Effector memory CD4-positive, alpha-beta T cell (primary cell): ENCODE measurements around the gene IGSF21.
"Not testable (repeated sequence)": the region's sequence is repeated elsewhere in the genome, so short reads cannot be mapped to it uniquely, and the experiment has no call there.

Experiments used
- DNase-seq, 3 donors: peaks; one replicate each; pipeline ENCODE4 v3.0.0-alpha.2; 2020
- H3K27ac ChIP-seq: 2 replicates; pipeline ENCODE4 v1.7.0; 2013; ENCODE audit warnings: mild to moderate bottlenecking, low read length, moderate library complexity; ENCODE audit not compliant: insufficient read depth, poor library complexity, severe bottlenecking
- H3K27me3 ChIP-seq: replicated peaks from 2 replicates; pipeline ENCODE4 v1.7.0; 2013; ENCODE audit warnings: mild to moderate bottlenecking, low read length; ENCODE audit not compliant: insufficient read depth, control insufficient read depth, poor library complexity, severe bottlenecking
- H3K36me3 ChIP-seq: 2 replicates; pipeline ENCODE4 v1.7.0; 2013; ENCODE audit warnings: mild to moderate bottlenecking, low read length, moderate library complexity; ENCODE audit not compliant: control insufficient read depth, insufficient read depth
- H3K4me1 ChIP-seq: 2 replicates; pipeline ENCODE4 v1.7.0; 2013; ENCODE audit warnings: low read length, mild to moderate bottlenecking; ENCODE audit not compliant: control insufficient read depth, insufficient read depth, poor library complexity, severe bottlenecking
- H3K4me3 ChIP-seq: 2 replicates; pipeline ENCODE4 v1.7.0; 2013; ENCODE audit warnings: low read length, low read depth, mild to moderate bottlenecking; ENCODE audit not compliant: insufficient read depth, poor library complexity, severe bottlenecking
- H3K9me3 ChIP-seq: 2 replicates; pipeline ENCODE4 v1.7.0; 2013; ENCODE audit warnings: mild to moderate bottlenecking, low read length, moderate library complexity; ENCODE audit not compliant: control insufficient read depth

IGSF21 gene

GRCh38 chr1:18154430-18155194 is 47.0 kb downstream of the IGSF21 start:
- no peaks in the 10 kb centered on the region for H3K27me3 ChIP-seq
- no peaks in the 10 kb centered on the region for H3K9me3 ChIP-seq
- no peak overlapping the region for H3K27ac ChIP-seq
- H3K4me1 ChIP-seq: no peaks in the 10 kb centered on the region
- H3K36me3 ChIP-seq: no peaks in the 10 kb centered on the region
- H3K4me3 ChIP-seq: no peak overlapping the region
- DNase-seq: no peak

- Histone ChIP-seq H3K27me3 (no peaks in the 10 kb centered on the region), H3K9me3 (no peaks in the 10 kb centered on the region), H3K27ac (no peak overlapping the region), H3K36me3 (no peaks in the 10 kb centered on the region), H3K4me1 (no peaks in the 10 kb centered on the region), H3K4me3 (no peak overlapping the region)
- no peak for DNase-seq
These were observed 48.3 kb downstream of the IGSF21 start for GRCh38 chr1:18155881-18156385.

GRCh38 chr1:18157352-18157751 is 49.8 kb downstream of the IGSF21 start:
- Histone ChIP-seq H3K9me3 (no peaks in the 10 kb centered on the region), H3K4me3 (no peak overlapping the region), H3K36me3 (no peaks in the 10 kb centered on the region), H3K27ac (no peak overlapping the region), H3K27me3 (no peaks in the 10 kb centered on the region), H3K4me1 (no peaks in the 10 kb centered on the region)
- DNase-seq: no peak

- Histone ChIP-seq H3K9me3 (no peaks in the 10 kb centered on the region), H3K4me3 (no peak overlapping the region), H3K27me3 (no peaks in the 10 kb centered on the region), H3K27ac (no peak overlapping the region), H3K36me3 (no peaks in the 10 kb centered on the region), H3K4me1 (no peaks in the 10 kb centered on the region)
- no peak for DNase-seq
These were observed 50.4 kb downstream of the IGSF21 start for GRCh38 chr1:18157968-18158367.

GRCh38 chr1:18158714-18159113 is 51.1 kb downstream of the IGSF21 start:
- Histone ChIP-seq H3K4me1 (no peaks in the 10 kb centered on the region), H3K4me3 (no peak overlapping the region), H3K36me3 (no peaks in the 10 kb centered on the region), H3K9me3 (no peaks in the 10 kb centered on the region), H3K27me3 (no peaks in the 10 kb centered on the region), H3K27ac (no peak overlapping the region)
- no peak for DNase-seq

GRCh38 chr1:18160290-18160942 is 52.8 kb downstream of the IGSF21 start:
- no peak for DNase-seq

GRCh38 chr1:18161690-18162089 is 54.1 kb downstream of the IGSF21 start:
- Histone ChIP-seq H3K27me3 (no peaks in the 10 kb centered on the region), H3K4me1 (no peaks in the 10 kb centered on the region), H3K27ac (no peak overlapping the region), H3K4me3 (no peak overlapping the region), H3K9me3 (no peaks in the 10 kb centered on the region), H3K36me3 (no peaks in the 10 kb centered on the region)
- no peak for DNase-seq

More at GRCh38 chr1:18160290-18160942, 52.8 kb downstream of the IGSF21 start:
- no peaks in the 10 kb centered on the region for H3K36me3 ChIP-seq
- H3K4me1 ChIP-seq: no peaks in the 10 kb centered on the region
- no peaks in the 10 kb centered on the region for H3K9me3 ChIP-seq
- H3K27me3 ChIP-seq: no peaks in the 10 kb centered on the region
- no peak overlapping the region for H3K27ac ChIP-seq
- no peak overlapping the region for H3K4me3 ChIP-seq

- not testable (repeated sequence) for H3K9me3 ChIP-seq, H3K36me3 ChIP-seq, H3K27me3 ChIP-seq, H3K4me3 ChIP-seq, DNase-seq, H3K4me1 ChIP-seq, H3K27ac ChIP-seq
These were observed 58.0 kb downstream of the IGSF21 start for GRCh38 chr1:18165640-18166039.

- no peak for DNase-seq
- Histone ChIP-seq H3K4me3 (no peak overlapping the region), H3K9me3 (no peaks in the 10 kb centered on the region), H3K27ac (no peak overlapping the region), H3K27me3 (no peaks in the 10 kb centered on the region), H3K36me3 (no peaks in the 10 kb centered on the region), H3K4me1 (no peaks in the 10 kb centered on the region)
These were observed 58.7 kb downstream of the IGSF21 start for GRCh38 chr1:18166341-18166740.

GRCh38 chr1:18166929-18167328 is 59.3 kb downstream of the IGSF21 start:
- H3K9me3 ChIP-seq: no peaks in the 10 kb centered on the region
- H3K27me3 ChIP-seq: no peaks in the 10 kb centered on the region
- no peak overlapping the region for H3K27ac ChIP-seq
- H3K4me1 ChIP-seq: no peaks in the 10 kb centered on the region
- H3K36me3 ChIP-seq: no peaks in the 10 kb centered on the region
- H3K4me3 ChIP-seq: no peak overlapping the region
- no peak for DNase-seq
